OCI-LY1 (cell line): Measurements from ENCODE around the gene STAG1.

Source experiments
- CTCF ChIP-seq: fragments of 200-600 bp; sonication (generic), shearing (Covaris generic); IDR thresholded peaks from 2 replicates; pipeline ENCODE4 v1.5.1; 2017; ENCODE audit warnings: mild to moderate bottlenecking, antibody characterized with exemption, low read length, moderate library complexity, mixed read lengths
- EZH2 ChIP-seq: fragments of 200-600 bp; sonication (generic), shearing (Covaris generic); IDR thresholded peaks from 2 replicates; pipeline ENCODE4 v1.8.0; 2017; ENCODE audit warnings: borderline replicate concordance, mixed run types, mild to moderate bottlenecking, antibody characterized with exemption, low read length, moderate library complexity, mixed read lengths

DNA sequence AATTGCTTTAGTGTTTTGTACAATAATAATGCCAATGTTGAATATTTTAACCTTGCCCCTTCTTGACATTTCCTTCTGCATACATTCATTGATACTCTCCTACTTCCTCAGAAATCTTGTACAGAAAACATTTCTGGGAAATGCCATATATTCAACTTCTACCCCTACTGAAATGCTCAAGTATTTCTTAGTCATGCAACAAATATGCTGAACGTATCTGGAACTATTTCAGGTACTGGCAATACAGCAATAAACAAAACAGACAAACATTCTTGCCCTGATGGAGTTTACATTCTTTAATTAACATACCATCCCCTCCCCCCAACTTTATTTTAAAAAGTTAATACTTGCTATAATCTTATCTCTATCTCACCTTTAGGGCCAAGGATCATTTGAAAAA is 147.2 kb downstream of the STAG1 start:
- TF ChIP-seq CTCF: no peak
- TF ChIP-seq EZH2: no peak
